VCaP (cell line): Measurements from ENCODE around the gene RHOG.
"Not testable (repeated sequence)": the region's sequence is repeated elsewhere in the genome, so short reads cannot be mapped to it uniquely, and the experiment has no call there.

Experiments used
- H3K27ac ChIP-seq: fragments of 450-650 bp; 2 replicates; pipeline ENCODE4 v1.5.1; 2017
- CTCF ChIP-seq: fragments of 450-650 bp; conservative IDR thresholded peaks from 2 replicates; pipeline ENCODE4 v1.5.1; 2017; ENCODE audit warnings: mild to moderate bottlenecking, moderate library complexity

RHOG gene

GRCh38 chr11:3867209-3868091 is 26.7 kb upstream of the RHOG start:
- no peak overlapping the region for H3K27ac ChIP-seq
- TF ChIP-seq CTCF, result no peak

- no peak overlapping the region for H3K27ac ChIP-seq
- no peak for TF ChIP-seq CTCF
Observed at GRCh38 chr11:3866836-3867208, 26.1 kb upstream of the RHOG start.

- no peak overlapping the region for H3K27ac ChIP-seq
- TF ChIP-seq CTCF, result no peak
Observed at GRCh38 chr11:3866206-3866605, 25.4 kb upstream of the RHOG start.

- no peak overlapping the region for H3K27ac ChIP-seq
- TF ChIP-seq CTCF, result no peak
Observed at GRCh38 chr11:3865388-3866193, 24.8 kb upstream of the RHOG start.

- H3K27ac ChIP-seq, result no peak overlapping the region
Observed at GRCh38 chr11:3861683-3862082, 20.9 kb upstream of the RHOG start.

GRCh38 chr11:3860898-3861393 is 20.2 kb upstream of the RHOG start:
- H3K27ac ChIP-seq, result not testable (repeated sequence)

More at GRCh38 chr11:3861683-3862082, 20.9 kb upstream of the RHOG start:
- no peak for TF ChIP-seq CTCF

- no peak for TF ChIP-seq CTCF
- H3K27ac ChIP-seq, result no peak overlapping the region
Observed at GRCh38 chr11:3860375-3860774, 19.6 kb upstream of the RHOG start.
